GM18861 (cell line): ENCODE measurements around the gene DCHS2.

Experiments used
- ATAC-seq: cut with Tn5 transposase; IDR thresholded peaks from one replicate; pipeline ENCODE4 v1.9.1; 2021; ENCODE audit not compliant: unreplicated experiment

The DCHS2 gene, protein sequence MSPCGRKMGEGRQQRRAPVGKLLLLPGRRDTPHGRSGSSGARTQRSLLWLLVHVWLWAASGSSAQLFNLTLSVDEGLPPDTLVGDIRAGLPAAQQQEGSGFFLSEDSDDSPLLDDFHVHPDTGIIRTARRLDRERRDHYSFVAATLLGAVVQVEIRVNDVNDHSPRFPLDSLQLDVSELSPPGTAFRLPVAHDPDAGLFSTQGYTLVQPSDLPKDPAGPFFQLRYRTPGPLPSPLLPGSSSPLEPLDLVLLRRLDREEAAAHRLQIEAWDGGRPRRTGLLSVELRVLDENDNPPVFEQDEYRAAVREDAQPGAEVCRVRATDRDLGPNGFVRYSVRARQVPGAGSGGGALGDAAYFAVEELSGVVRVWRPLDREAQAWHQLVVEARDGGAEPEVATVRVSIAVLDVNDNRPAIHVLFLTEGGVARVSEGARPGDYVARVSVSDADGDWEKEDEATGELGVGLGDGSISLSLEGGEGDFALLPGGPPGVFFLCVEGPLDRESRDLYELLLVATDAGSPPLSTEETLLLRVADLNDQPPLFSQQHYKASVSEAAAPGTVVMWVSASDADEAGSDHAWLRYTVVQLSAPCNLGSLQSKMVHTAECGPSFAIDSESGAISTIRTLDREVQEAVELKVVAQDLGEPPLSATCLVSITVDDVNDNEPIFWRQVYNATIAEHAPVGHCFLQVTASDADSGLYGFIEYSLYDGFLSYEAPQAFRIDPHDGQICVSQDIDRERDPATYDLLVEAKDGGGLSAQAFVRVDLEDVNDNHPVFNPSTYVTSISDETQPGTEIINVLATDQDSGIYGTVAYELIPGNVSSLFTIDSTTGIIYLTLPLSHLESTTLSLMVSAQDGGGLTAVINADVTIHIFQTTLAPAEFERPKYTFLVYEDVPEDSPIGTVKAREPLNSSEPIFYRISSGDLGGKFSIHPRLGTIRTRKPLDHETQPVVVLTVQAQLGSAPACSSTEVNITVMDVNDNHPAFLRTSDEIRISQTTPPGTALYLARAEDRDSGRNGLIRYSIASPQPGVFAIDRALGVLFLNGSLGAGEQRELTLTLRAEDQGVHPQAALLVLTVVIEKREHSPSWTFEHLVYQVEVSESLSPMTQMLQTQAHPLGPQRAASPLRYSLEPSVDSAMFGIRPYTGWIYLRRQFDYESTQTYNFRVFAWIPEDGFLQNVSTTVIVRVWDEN (N-terminal part only)

DNA sequence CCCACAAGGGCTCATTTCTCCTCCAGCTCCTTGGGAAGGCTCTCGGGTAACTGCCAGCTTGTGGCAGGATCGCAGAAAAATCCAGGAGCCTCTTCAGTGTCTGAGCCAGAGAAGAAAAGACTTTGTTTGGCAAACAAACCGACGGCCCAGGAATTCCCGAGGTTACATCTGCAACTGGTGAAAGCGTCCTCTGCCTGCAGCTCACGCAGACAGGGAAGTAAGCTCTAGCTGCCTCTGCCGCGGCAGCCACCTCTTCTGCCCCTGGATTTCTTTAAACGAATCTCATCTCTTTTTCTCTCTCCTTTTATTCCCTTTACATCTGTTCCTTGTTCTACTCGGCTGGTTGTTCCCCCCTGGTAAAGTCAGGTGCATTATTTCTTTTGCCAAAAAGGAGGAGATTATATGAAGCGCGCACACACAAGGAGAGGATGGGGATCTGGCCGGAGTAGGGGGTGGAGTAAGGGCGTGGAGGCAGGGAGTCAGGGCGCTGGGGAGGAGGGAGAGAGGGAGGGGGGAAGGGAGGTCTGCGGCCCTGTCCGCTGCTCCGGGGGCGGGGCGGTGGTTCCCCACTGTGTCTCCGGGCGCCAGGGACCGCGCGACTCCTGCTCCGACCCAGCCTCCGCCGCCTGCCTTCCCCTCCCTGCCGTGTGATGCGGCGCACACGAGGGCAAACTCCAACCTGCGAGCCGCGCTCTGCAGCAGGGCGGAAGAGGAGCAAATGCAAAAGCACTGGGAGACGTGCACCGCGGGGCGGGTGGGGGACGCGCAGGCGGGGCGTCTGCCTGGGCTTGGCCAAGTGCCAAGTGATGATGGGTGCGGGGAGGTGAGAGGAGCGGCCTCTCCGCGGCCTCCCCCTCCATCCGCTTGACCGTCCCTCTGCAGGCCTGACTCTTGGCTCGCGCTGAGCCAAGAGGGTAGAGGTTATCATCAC lies at the start of gene DCHS2:
Gene DCHS2 (minus strand): TSS at position 459 of the 931 bp plus-strand sequence. CDS start 444 bp downstream, at position 15.
- ATAC-seq, result peak; percentile 77

DNA sequence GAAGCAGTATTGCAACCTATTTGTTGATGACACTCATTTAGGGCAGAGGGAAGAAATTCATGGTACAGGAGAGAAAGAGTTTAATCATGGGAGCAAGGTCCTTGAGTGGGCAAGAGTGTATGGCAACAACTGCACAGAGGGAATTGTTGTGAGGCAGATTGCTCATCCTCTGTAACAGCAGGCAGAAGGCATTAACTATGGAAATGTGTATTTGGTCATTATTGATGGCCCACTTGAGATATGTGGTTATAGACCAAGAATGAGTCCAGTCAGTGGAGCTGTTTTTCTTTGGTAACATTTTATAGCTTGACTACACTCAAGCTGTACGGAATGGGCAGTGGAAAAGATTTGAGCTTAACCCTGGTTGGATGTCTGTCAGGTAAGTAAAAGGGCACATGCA lies 42.7 kb upstream of the DCHS2 start:
- ATAC-seq, result no peak

DNA sequence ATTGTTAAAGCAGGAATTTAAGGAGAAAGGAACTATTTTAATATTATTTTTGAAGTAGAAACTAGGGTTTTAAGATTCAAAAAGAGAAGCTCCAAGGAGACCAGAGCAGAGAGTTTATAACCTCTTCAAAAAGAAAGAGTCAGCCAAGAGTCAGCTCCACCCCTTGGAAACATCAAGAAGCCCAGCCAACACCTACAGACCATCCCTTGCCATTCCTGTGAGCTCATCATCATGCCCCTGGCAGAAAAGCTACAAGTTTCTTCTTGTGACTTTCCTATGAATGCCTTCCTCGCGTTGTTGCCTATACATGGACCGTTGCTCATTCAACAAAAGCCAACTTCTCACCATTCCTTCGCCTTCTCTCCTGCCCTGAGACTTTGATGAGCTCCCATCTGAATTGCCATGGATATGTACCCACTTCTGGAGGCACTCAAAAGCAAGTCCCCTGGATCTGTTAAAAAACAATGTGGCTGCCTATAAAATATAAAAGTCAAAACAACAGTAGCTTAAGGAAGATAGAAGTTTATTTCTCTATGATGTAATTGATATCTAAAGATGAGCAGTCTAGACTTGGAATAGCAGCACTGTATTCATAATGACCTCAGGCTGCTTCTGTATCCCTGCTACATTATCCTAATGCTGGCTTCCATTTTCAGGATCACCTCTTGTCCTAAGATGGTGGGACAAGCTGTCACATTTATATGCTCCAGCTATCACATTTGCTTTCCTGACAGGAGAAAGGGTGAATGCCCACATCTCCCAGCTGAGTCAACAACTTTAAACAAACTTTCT lies 38.3 kb upstream of the DCHS2 start:
- no peak for ATAC-seq

DNA sequence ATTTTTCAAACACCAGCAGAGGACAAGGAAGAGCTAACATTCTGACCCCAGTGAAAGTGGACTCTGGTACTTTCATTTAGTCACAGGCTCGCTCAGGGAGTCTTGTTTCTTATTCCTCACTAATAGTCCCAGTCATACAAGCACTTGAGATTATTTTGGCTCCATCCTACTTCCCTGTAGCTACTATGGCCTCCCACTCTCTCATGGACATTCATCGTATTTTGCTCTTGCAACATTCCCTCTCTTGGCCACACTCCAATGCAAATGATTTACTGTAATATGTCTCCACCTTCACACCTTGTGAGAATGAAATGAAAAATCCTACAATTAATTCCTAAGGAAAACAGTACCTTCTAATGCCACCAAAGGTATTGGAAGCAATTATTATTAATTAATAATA lies 37.3 kb upstream of the DCHS2 start:
- ATAC-seq, result no peak

DNA sequence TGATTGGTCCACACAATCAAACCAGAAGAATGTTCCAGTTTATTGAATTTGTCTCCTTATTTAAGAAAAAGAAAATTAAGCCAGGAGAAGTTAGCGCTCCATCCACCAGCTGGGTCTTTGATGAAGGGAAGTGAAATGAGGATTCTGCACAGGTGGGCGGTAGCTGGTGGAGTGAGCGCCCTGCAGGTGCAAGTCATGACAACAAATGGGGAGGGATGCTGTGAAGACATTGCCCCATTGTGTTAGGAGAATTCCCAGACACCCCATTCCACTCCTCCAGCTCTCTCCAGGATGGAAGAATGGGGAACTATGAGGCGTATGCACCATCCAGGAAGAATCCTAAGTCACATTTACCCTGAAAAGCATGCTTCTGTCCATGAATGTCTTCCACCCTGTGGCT lies 35.7 kb upstream of the DCHS2 start:
- no peak for ATAC-seq

DNA sequence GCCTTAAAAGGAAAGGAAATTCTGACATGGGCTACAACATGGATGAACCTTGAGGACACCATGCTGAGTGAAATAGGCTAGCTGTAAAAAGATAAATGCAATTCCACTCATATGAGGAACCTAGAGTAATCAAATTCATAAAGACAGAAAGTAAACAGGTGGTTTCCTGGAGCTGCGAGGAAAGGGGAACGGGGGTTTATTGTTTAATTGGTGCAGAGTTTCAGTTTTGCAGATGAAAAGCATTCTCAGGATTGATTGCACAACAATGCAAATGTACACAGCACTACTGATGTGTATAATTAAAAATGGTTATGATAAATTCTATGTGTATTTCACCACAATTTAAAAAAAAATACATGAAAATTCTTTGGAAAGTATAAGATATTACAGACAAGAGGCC lies 34.6 kb upstream of the DCHS2 start:
- ATAC-seq, result no peak

DNA sequence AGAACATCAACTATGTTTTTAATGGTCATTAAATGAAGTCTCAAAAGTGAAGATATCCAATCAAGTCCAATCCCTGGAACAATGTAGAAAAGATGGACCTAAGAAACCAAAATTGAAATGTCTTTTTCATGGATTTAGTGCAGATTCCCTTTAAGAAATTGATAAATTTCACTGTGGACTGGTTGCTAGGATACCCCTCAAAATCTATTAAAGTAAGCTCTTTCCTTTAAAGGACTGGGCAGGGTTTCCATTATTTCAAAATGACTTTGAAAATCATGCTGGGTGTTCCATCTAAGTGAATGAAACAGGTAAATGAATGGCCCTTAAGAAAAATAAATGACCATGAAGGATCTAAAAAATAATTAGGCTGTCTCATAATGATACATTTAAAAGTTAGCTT lies 30.0 kb upstream of the DCHS2 start:
- ATAC-seq, result no peak

DNA sequence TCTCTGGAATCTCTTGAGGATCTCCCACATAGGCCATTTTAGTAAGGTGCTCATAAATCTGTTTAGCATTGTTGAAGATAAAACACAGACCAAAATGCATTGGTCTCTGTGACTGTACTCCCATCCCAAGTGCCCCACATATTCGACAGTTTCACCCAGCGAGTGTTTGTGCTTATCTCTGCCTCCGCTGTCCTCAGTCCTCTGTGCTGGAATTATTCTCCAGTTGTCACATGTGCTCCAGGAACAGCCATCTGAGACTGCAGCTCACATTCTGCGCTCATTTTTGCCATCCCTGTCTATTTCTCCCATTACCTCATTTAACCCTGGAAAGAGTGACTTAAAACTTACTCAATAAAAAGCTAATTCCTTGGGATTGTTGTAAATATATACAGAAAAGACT lies 27.6 kb upstream of the DCHS2 start:
- ATAC-seq, result no peak

DNA sequence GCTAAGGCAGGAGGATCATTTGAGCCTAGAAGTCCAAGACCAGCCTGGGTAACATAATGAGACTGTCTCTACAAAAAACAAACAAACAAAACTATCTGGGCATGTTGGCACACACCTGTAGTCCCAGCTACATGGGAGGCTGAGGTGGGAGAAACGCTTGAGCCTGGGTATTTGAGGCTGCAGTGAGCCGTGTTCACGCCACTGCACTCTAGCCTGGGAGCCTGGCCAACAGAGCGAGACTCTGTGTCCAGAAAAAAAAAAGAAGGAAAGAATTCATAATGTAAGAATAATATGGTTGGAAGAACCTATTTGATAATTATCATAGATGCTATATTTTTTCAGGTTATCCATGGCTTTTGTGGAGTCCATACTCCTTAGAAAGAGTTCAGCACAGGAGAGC lies 26.0 kb upstream of the DCHS2 start:
- no peak for ATAC-seq

DNA sequence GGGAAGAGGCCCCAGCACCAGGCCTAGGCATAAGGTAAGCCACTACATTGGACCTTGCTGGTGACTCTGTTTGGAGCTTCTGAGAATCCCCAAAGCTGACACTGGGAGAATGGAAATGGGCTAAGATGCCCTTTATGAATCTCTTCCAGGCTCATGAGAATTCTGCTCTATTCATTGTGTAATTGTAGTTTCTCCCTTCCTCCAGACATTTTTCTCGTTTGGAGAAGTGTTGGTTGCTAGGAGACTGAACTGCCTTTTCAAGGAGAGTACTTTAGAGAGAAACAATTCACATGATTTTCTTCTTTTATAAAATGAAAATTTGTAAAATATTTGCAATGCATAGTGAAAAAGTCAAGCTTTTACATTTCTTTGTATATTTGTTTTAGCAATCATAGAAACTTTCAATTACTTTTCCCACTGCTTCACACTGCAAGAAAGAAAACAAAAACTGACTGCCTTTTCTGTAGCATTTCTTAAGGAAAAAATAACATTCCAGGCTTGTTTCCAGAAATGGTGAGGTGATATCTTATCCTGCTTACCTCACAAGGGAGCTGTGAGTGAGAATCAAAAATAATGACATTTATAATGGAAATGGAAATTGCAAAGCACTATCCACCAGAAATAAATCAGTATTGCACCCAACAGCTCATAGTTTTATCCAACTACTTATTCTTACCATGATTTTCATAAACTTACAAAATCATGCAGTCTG lies 24.9 kb upstream of the DCHS2 start:
- no peak for ATAC-seq

DNA sequence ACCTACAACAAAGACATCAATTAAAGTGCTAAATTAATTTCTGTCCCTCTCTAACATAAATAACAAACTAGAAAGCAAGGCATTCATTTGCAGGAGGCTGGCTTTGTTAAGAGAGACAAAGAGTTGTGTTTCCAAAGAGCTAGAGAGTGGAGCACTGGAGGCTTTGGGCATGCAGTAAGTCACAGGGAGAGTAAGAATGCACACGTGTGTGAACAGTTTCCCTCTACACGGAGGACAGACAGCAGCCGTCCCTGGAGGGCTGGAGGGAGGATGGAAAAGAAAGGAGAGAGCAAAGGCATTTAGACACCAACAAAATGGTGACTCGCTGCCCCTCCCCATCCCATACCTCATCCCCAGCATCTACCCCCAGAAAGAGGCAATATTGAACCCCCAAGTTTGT lies 20.4 kb upstream of the DCHS2 start:
- ATAC-seq, result no peak

DNA sequence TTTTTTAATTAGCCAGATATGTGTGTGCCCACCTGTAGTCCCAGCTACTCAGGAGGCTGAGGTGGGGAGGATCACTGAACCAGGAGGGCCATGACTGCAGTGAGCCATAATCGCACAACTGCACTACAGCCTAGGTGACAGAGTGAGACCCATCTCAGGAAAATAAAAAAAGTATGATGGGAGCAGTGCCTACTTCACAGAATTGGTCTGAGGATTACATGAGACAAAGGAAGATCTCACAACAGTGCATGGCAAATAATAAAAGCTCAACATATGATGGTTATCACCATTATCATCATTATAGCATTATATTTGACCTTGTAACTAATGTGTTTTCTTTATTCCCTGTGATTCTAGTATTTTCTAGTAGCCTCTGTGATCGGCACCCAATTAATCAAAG lies 19.9 kb upstream of the DCHS2 start:
- no peak for ATAC-seq

DNA sequence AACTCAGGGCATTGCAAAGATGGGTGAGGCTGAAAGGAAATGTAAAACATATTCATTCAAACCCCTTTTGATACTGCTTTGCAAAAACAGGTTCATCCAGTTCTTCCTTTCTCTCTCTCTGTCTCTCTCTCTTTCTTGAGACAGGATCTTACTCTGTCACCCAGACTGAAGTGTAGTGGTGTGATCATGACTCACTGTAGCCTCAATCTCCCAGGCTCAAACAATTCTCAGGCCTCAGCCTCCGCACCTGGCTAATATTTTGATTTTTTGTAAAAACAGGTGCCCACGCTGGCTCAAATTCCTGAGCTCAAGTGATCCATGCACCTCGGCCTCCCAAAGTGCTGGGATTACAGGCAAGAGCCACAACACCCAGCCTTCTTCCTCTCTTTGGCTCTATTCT lies 15.6 kb upstream of the DCHS2 start:
- ATAC-seq, result no peak

DNA sequence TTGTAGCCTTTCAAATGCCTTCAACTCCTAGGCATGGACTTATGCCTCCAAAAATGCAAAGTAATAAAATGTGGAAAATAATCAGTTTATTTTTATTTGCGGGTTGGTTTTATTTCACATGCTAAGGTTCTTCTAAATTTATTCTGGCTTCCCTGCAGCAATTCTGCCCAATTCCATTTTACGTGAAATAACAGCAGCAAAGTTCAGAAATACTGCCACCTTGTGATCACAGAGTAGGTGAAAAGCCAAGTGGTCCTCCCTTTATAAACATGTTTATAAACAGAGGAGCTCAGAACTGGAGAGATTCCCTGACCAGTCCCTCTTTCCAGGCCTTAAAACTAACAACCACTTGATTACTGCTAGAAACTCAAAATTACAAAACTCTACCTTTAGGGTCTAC lies 14.7 kb upstream of the DCHS2 start:
- ATAC-seq, result peak; percentile 63

DNA sequence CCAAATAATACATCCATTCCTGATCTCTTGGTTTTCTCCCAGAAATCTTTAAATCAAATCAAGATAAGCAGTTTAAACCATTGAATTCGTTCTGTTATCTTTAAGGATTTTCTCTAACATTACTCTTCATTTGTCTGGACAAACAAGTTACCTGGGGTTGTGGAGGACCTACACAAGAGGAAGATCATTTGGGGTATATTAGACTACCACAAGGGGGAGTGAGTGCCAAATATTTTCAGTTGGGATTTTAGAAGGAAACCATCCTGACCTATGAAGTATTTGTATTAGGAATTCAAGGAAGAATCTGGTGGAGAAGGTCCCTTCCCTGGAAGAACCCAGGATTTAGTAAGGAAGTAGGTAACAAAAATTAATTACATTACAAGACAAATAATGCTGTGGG lies 12.0 kb upstream of the DCHS2 start:
- ATAC-seq, result no peak

DNA sequence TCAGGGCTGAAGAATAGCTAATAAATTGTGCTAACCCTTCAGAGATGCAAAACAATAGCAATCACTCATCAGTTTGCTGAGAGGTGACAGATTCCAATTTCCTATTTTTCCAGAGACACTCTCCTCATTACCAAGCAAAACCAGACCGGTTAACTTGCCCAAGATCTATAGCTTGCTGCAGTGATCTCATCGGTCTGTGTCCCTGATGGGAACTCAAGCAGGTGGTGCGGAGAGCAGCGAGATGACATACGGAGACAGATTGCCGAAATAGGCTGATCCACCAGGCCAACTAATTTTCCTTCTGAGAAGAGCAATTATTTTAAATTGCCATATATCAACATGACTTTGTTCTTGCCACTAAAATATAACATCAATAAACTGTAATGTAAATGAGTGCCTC lies 10.5 kb upstream of the DCHS2 start:
- ATAC-seq, result no peak

DNA sequence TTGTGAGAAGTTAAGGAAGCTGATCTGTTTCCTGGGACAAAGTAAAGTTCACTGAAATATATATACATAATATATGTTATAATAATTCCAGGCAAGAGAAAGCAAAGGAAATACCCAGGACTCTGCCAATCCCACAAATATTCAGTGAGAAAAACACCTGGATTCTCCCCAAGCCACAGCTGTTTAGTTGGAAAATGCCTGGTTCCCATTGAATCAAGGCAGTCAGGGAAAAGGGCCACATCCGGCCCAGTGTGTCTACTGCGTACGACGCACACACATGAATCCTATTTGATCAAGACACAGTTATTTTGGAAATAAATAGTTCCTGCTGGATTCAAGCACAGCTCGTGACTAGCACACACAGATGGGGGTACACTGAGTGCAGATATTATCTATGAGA lies 6.3 kb upstream of the DCHS2 start:
- ATAC-seq, result no peak

DNA sequence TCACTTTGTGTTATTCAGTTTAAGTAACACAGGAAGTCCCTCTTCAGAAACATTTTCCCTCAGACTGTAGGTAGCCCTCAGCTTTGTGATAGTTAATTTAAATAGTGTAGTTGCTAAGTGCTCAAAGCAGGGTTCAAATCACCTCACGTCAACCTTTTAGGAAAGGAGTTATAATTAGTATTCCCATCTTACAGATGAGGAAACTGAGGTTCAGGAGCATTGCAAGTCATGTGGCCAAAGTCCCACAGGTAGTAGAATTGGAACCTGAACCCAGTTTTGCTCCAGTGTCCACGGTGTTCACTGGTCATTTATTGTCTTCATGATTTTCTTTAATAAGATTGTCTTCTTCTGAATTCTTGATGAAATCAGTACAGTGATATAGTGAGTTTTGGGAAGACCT lies 4.3 kb upstream of the DCHS2 start:
- ATAC-seq, result no peak

DNA sequence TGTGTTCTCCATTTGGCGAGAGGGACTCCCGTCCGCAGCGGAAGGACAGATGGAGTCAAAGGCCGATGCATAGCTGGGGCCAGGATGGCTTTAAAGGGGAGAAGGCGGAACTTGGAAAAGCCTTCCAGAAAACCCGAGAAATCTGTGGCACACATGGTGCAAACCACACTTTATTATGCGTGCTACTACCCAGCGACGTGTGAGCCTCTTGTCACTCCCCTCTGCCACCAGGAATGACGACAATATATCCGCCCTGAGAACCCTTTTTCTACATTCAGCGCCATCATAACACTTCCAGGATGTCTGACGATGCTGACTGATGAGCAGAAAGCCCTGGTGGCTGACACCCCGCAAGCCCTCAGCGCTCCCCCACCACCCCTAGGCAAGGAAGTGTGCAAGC lies 689 bp upstream of the DCHS2 start:
- ATAC-seq, result no peak
